CD4-positive, alpha-beta T cell treated with Interleukin-15 for 4 hours (primary cell): ENCODE results near the gene CPNE7.
"Not testable (repeated sequence)": the region's sequence is repeated elsewhere in the genome, so short reads cannot be mapped to it uniquely, and the experiment has no call there.

Source experiments
- DNase-seq: peaks from one replicate; pipeline ENCODE4 v3.0.0-alpha.2; 2020; ENCODE audit warnings: low spot score

CPNE7 gene

GRCh38 chr16:89583197-89583894 lies 7.8 kb downstream of the CPNE7 start:
- DNase-seq = no peak

- no peak for DNase-seq
These were observed 8.5 kb downstream of the CPNE7 start for GRCh38 chr16:89583895-89584644.

- no peak for DNase-seq
These were observed 9.4 kb downstream of the CPNE7 start for GRCh38 chr16:89584768-89585549.

- DNase-seq = no peak
These were observed 10.7 kb downstream of the CPNE7 start for GRCh38 chr16:89586218-89586617.

- no peak for DNase-seq
These were observed 11.3 kb downstream of the CPNE7 start for GRCh38 chr16:89586853-89587252.

- not testable (repeated sequence) for DNase-seq
These were observed 12.1 kb downstream of the CPNE7 start for GRCh38 chr16:89587676-89588075.

- DNase-seq = no peak
These were observed 13.0 kb downstream of the CPNE7 start for GRCh38 chr16:89588413-89589109.

- DNase-seq = no peak
These were observed 13.8 kb downstream of the CPNE7 start for GRCh38 chr16:89589241-89589926.

GRCh38 chr16:89593841-89594240 lies 18.3 kb downstream of the CPNE7 start:
- DNase-seq = peak; percentile 71

GRCh38 chr16:89595330-89596060 lies 19.9 kb downstream of the CPNE7 start:
- DNase-seq = no peak

GRCh38 chr16:89596061-89596689 lies 20.6 kb downstream of the CPNE7 start:
- DNase-seq = no peak

GRCh38 chr16:89596957-89597649 lies 21.5 kb downstream of the CPNE7 start:
- no peak for DNase-seq

- DNase-seq = no peak
These were observed 22.6 kb downstream of the CPNE7 start for GRCh38 chr16:89598199-89598598.

- no peak for DNase-seq
These were observed 23.9 kb downstream of the CPNE7 start for GRCh38 chr16:89599451-89599858.

GRCh38 chr16:89599902-89600301 lies 24.3 kb downstream of the CPNE7 start:
- DNase-seq = no peak

- no peak for DNase-seq
These were observed 24.9 kb downstream of the CPNE7 start for GRCh38 chr16:89600427-89600826.

GRCh38 chr16:89600956-89601355 lies 25.4 kb downstream of the CPNE7 start:
- DNase-seq = no peak

- no peak for DNase-seq
These were observed 26.3 kb downstream of the CPNE7 start for GRCh38 chr16:89601906-89602272.

GRCh38 chr16:89602273-89602951 lies 26.9 kb downstream of the CPNE7 start:
- peak; percentile 58 for DNase-seq
